Measurements from ENCODE around the gene TMEFF2.
"Not testable (repeated sequence)": the region's sequence is repeated elsewhere in the genome, so short reads cannot be mapped to it uniquely, and the experiment has no call there.

Gene TMEFF2

GRCh38 chr2:191927319-191927867, 267.3 kb downstream of the TMEFF2 start:
- no peak for DNase-seq

GRCh38 chr2:191926671-191927070, 268.1 kb downstream of the TMEFF2 start:
- DNase-seq, result no peak

GRCh38 chr2:191923652-191923997, 271.1 kb downstream of the TMEFF2 start:
- DNase-seq, result no peak

- DNase-seq, result no peak
Measured at GRCh38 chr2:191922736-191923651, 271.7 kb downstream of the TMEFF2 start.

GRCh38 chr2:191921650-191922049, 273.1 kb downstream of the TMEFF2 start:
- not testable (repeated sequence) for DNase-seq

GRCh38 chr2:191920502-191920901, 274.2 kb downstream of the TMEFF2 start:
- no peak for DNase-seq

GRCh38 chr2:191917967-191918651, 276.6 kb downstream of the TMEFF2 start:
- DNase-seq, result no peak

GRCh38 chr2:191917430-191917881, 277.3 kb downstream of the TMEFF2 start:
- no peak for DNase-seq

- DNase-seq, result no peak
Measured at GRCh38 chr2:191916826-191917225, 277.9 kb downstream of the TMEFF2 start.

- DNase-seq, result no peak
Measured at GRCh38 chr2:191915750-191916149, 279.0 kb downstream of the TMEFF2 start.

GRCh38 chr2:191913796-191914195, 280.9 kb downstream of the TMEFF2 start:
- DNase-seq, result no peak

GRCh38 chr2:191912764-191913163, 282.0 kb downstream of the TMEFF2 start:
- DNase-seq, result no peak

- DNase-seq, result no peak
Measured at GRCh38 chr2:191910518-191910917, 284.2 kb downstream of the TMEFF2 start.

GRCh38 chr2:191908874-191909273, 285.9 kb downstream of the TMEFF2 start:
- DNase-seq, result no peak

GRCh38 chr2:191907545-191907944, 287.2 kb downstream of the TMEFF2 start:
- no peak for DNase-seq

- no peak for DNase-seq
Measured at GRCh38 chr2:191907091-191907490, 287.6 kb downstream of the TMEFF2 start.

GRCh38 chr2:191905336-191905735, 289.4 kb downstream of the TMEFF2 start:
- no peak for DNase-seq

- DNase-seq, result no peak
Measured at GRCh38 chr2:191901031-191901430, 293.7 kb downstream of the TMEFF2 start.

- DNase-seq, result no peak
Measured at GRCh38 chr2:191899410-191899809, 295.3 kb downstream of the TMEFF2 start.
